GM23338 (cell line): Measurements from ENCODE around the gene WFDC6. TPM values are rescaled to one million over a fixed set of nuclear protein-coding genes. Genes with fewer than 3 reads are reported as not detected.

ENCODE experiments used
- ATAC-seq: fragments of 200-7000 bp; cut with Tn5 transposase; 3 replicates; pipeline ENCODE4 v1.9.1; 2020
- DNase-seq: peaks from one replicate; pipeline ENCODE4 v3.0.0-alpha.2; 2015; ENCODE audit warnings: low spot score
- H2AFZ ChIP-seq: fragments of 200-600 bp; sonication (generic); 2 replicates; pipeline ENCODE4 v1.8.0; 2016; ENCODE audit warnings: antibody characterized with exemption, mild to moderate bottlenecking, moderate library complexity
- H3F3A ChIP-seq: fragments of 200-600 bp; sonication (generic); replicated peaks from 2 replicates; pipeline ENCODE4 v1.8.0; 2017; ENCODE audit warnings: antibody characterized with exemption, mixed run types, low read depth
- H3K27ac ChIP-seq: fragments of 200-600 bp; sonication (generic); 2 replicates; pipeline ENCODE4 v1.6.1; 2016; ENCODE audit warnings: low read depth
- H3K27me3 ChIP-seq: fragments of 200-600 bp; sonication (generic); 2 replicates; pipeline ENCODE4 v1.8.0; 2016; ENCODE audit warnings: mild to moderate bottlenecking, mixed run types, moderate library complexity; ENCODE audit not compliant: insufficient read depth
- H3K36me3 ChIP-seq: fragments of 200-600 bp; sonication (generic); 2 replicates; pipeline ENCODE4 v1.8.0; 2016; ENCODE audit warnings: mild to moderate bottlenecking; ENCODE audit not compliant: insufficient read depth
- H3K4me1 ChIP-seq: fragments of 200-600 bp; sonication (generic); 2 replicates; pipeline ENCODE4 v1.8.0; 2016; ENCODE audit warnings: mild to moderate bottlenecking, moderate library complexity; ENCODE audit not compliant: insufficient read depth
- H3K4me2 ChIP-seq: fragments of 200-600 bp; sonication (generic); 2 replicates; pipeline ENCODE4 v1.7.1; 2017; ENCODE audit warnings: mixed run types
- H3K4me3 ChIP-seq: fragments of 200-600 bp; sonication (generic); 2 replicates; pipeline ENCODE4 v1.6.1; 2016; ENCODE audit warnings: mixed run types
- H3K79me2 ChIP-seq: fragments of 200-600 bp; sonication (generic); replicated peaks from 2 replicates; pipeline ENCODE4 v1.8.0; 2017; ENCODE audit warnings: mild to moderate bottlenecking; ENCODE audit not compliant: insufficient read depth
- H3K9me2 ChIP-seq: fragments of 200-600 bp; sonication (generic); 2 replicates; pipeline ENCODE4 v1.8.0; 2017; ENCODE audit not compliant: insufficient read depth
- H4K20me1 ChIP-seq: fragments of 200-600 bp; sonication (generic); replicated peaks from 2 replicates; pipeline ENCODE4 v1.8.0; 2017; ENCODE audit warnings: mild to moderate bottlenecking; ENCODE audit not compliant: insufficient read depth
- H3K27ac Mint-ChIP-seq: 2 replicates; pipeline ENCODE4 v1.8.0; 2020; ENCODE audit warnings: inconsistent platforms, mild to moderate bottlenecking, moderate library complexity, mixed read lengths
- H3K27me3 Mint-ChIP-seq: 3 replicates; pipeline ENCODE4 v1.8.0; 2022; ENCODE audit warnings: low read depth, mild to moderate bottlenecking, moderate library complexity, mixed read lengths, inconsistent platforms; ENCODE audit not compliant: insufficient read depth, poor library complexity
- H3K36me3 Mint-ChIP-seq: 3 replicates; pipeline ENCODE4 v1.8.0; 2021; ENCODE audit warnings: low read depth, mild to moderate bottlenecking, inconsistent platforms, moderate library complexity, mixed read lengths
- H3K4me1 Mint-ChIP-seq: 3 replicates; pipeline ENCODE4 v1.8.0; 2020; ENCODE audit warnings: mild to moderate bottlenecking, inconsistent platforms, mixed read lengths
- H3K4me3 Mint-ChIP-seq: 3 replicates; pipeline ENCODE4 v1.8.0; 2021; ENCODE audit warnings: moderate library complexity, mild to moderate bottlenecking, inconsistent platforms, mixed read lengths
- H3K9me3 Mint-ChIP-seq: 3 replicates; pipeline ENCODE4 v1.8.0; 2020; ENCODE audit warnings: moderate library complexity, mild to moderate bottlenecking, inconsistent platforms, mixed read lengths
- CTCF ChIP-seq, 2 experiments: fragments of 200-600 bp in 1 of 2; sonication (generic) in 1 of 2; conservative IDR thresholded peaks; 2 replicates each; pipeline versions ENCODE4 v1.5.1 to v1.6.1; 2016 to 2017; ENCODE audit warnings: antibody characterized with exemption in 2 of 2, low read depth in 2 of 2, mild to moderate bottlenecking in 2 of 2, moderate library complexity in 1 of 2
- ETS1 ChIP-seq: IDR thresholded peaks from 2 replicates; pipeline ENCODE4 v1.6.1; 2016; ENCODE audit warnings: antibody characterized with exemption
- EZH2 ChIP-seq: fragments of 200-600 bp; sonication (generic); IDR thresholded peaks from one replicate; pipeline ENCODE4 v1.8.0; 2017; ENCODE audit warnings: antibody characterized with exemption, mild to moderate bottlenecking, low read depth; ENCODE audit not compliant: unreplicated experiment
- EZH2phosphoT487 ChIP-seq: fragments of 200-600 bp; sonication (generic); IDR thresholded peaks from one replicate; pipeline ENCODE4 v1.8.1; 2018; ENCODE audit warnings: antibody characterized with exemption; ENCODE audit not compliant: unreplicated experiment
- REST ChIP-seq: IDR thresholded peaks from one replicate; pipeline ENCODE4 v1.6.1; 2018; ENCODE audit warnings: antibody characterized with exemption; ENCODE audit not compliant: unreplicated experiment
- ZNF331 ChIP-seq: fragments of 250-450 bp; sonication (Bioruptor Pico); IDR thresholded peaks from 2 replicates; pipeline ENCODE4 v1.5.0; 2020; ENCODE audit warnings: low read depth, mild to moderate bottlenecking, moderate library complexity
- polyA plus RNA-seq: library from polyadenylated mRNA; unstranded; fragments of >200 nt; fragmentation: Nextera tagmentation; extraction: Ambion mirVana; gene quantifications from 2 replicates; pipeline ENCODE4 v1.2.1, GENCODE V29; 2016
- total RNA-seq: library from RNA; depleted of rRNA; stranded (reverse); fragments of >200 nt; shearing (Covaris generic); gene quantifications from 2 replicates; pipeline ENCODE4 v1.2.3, GENCODE V29; 2014

WFDC6 gene
- total and polyA plus RNA-seq, 2 experiments from 2014 or later = not detected

GRCh38 chr20:45518282-45518681 is 21.0 kb downstream of the WFDC6 start:
- ATAC-seq (no peak), DNase-seq (no peak)

More at GRCh38 chr20:45518282-45518681, 21.0 kb downstream of the WFDC6 start:
- Mint-ChIP-seq H3K36me3 (no peaks in the 10 kb centered on the region), H3K4me3 (no peak overlapping the region), H3K27me3 (no peaks in the 10 kb centered on the region), H3K27ac (no peak overlapping the region), H3K4me1 (peaks cover 8% of the 10 kb centered on the region; the same call in 2 of the 3 replicates), H3K9me3 (no peaks in the 10 kb centered on the region)
- H3K9me2 ChIP-seq = no peaks in the 10 kb centered on the region
- no peak overlapping the region for H3K27ac ChIP-seq
- no peaks in the 10 kb centered on the region for H4K20me1 ChIP-seq
- H3K79me2 ChIP-seq = no peaks in the 10 kb centered on the region
- no peaks in the 10 kb centered on the region for H3F3A ChIP-seq
- H3K27me3 ChIP-seq = no peaks in the 10 kb centered on the region
- no peaks in the 10 kb centered on the region for H3K36me3 ChIP-seq
- H3K4me1 ChIP-seq = no peaks in the 10 kb centered on the region
- no peak overlapping the region for H3K4me3 ChIP-seq
- TF ChIP-seq EZH2phosphoT487 = no peak
- no peak for TF ChIP-seq CTCF (conservative IDR thresholded peaks at IDR 0.05; ENCODE audit: low read depth in 2 of 2)
- no peak for TF ChIP-seq EZH2
- TF ChIP-seq REST = no peak
- TF ChIP-seq ETS1 = no peak
- TF ChIP-seq ZNF331 (CRISPR knock-in tag) = no peak
- no peak overlapping the region for H2AFZ ChIP-seq
- no peak overlapping the region for H3K4me2 ChIP-seq
